Measurements from ENCODE around the gene ZNF98. TPM values are rescaled to one million over a fixed set of nuclear protein-coding genes. Genes with fewer than 3 reads are reported as not detected.

Gene ZNF98
- total and polyA plus RNA-seq, 2 of the 8 experiments (the other 6 are each of a cell fraction or from before 2014, with no cell fraction given): not detected

GRCh38 chr19:22354665-22355064 lies 67.5 kb downstream of the ZNF98 start:
- POLR2A ChIA-PET (ENCODE audit: partially characterized antibody): no interaction called here
- Histone ChIP-seq H3K36me3 (ENCODE audit: control insufficient read depth in 2 of 4, insufficient read depth in 4 of 4, low read length in 3 of 4) (no peaks in the 10 kb centered on the region), H3K23ac (ENCODE audit: insufficient read length) (no peak overlapping the region), H3K4me1 (replicated peaks in 1 of 4; ENCODE audit: control insufficient read depth in 3 of 4, insufficient read depth in 4 of 4, low read length in 3 of 4) (no peaks in the 10 kb centered on the region), H2BK5ac (ENCODE audit: low read depth, low read length) (no peak overlapping the region), H2BK15ac (ENCODE audit: low read length) (no peak overlapping the region), H2AFZ (ENCODE audit: low read length) (no peak overlapping the region), H3K18ac (ENCODE audit: extremely low read depth, low read length) (no peak overlapping the region), H3K9ac (replicated peaks in 1 of 4; ENCODE audit: extremely low read depth in 1 of 4, low read depth in 3 of 4, low read length in 3 of 4) (no peak overlapping the region), H3K14ac (ENCODE audit: insufficient read length) (no peak overlapping the region), H4K91ac (replicated peaks; ENCODE audit: insufficient read length, low read length) (no peak overlapping the region), H2BK20ac (ENCODE audit: low read length) (no peak overlapping the region), H3K79me2 (ENCODE audit: control insufficient read depth in 1 of 2, insufficient read depth in 2 of 2, low read length in 2 of 2) (no peaks in the 10 kb centered on the region), H3K56ac (replicated peaks; ENCODE audit: insufficient read length, low read depth, low read length) (no peak overlapping the region), H4K20me1 (replicated peaks in 1 of 2; ENCODE audit: control insufficient read depth in 1 of 2, insufficient read depth in 2 of 2, low read length in 2 of 2) (no peaks in the 10 kb centered on the region), H2AK5ac (ENCODE audit: low read depth, low read length) (no peak overlapping the region), H4K8ac (ENCODE audit: extremely low read depth, insufficient read depth, low read length) (no peak overlapping the region), H4K5ac (ENCODE audit: insufficient read length, low read depth, low read length) (no peak overlapping the region), H3K27me3 (replicated peaks in 1 of 4; ENCODE audit: control insufficient read depth in 3 of 4, extremely low read depth in 1 of 4, insufficient read depth in 3 of 4, low read length in 3 of 4) (no peaks in the 10 kb centered on the region), H3K9me3 (ENCODE audit: insufficient read depth in 2 of 2, low read depth in 1 of 2, low read length in 1 of 2) (peaks cover 31 to 61% of the 10 kb centered on the region in 2 experiments), H3K4me3 (ENCODE audit: extremely low read depth in 1 of 4, insufficient read depth in 2 of 4, low read depth in 3 of 4, low read length in 4 of 4) (no peak overlapping the region), H3K4ac (replicated peaks; ENCODE audit: insufficient read length, low read depth, low read length) (no peak overlapping the region), H3K23me2 (ENCODE audit: low read depth, low read length) (no peaks in the 10 kb centered on the region), H3K27ac (ENCODE audit: low read depth, low read length) (no peak overlapping the region), H2BK120ac (replicated peaks; ENCODE audit: low read depth, low read length) (no peak overlapping the region), H2BK12ac (ENCODE audit: low read depth, low read length) (no peak overlapping the region), H3K4me2 (ENCODE audit: insufficient read depth in 1 of 2, low read depth in 2 of 2, low read length in 2 of 2) (no peak overlapping the region), H3K79me1 (ENCODE audit: low read depth, low read length) (no peaks in the 10 kb centered on the region)
- FAIRE-seq (no peak), DNase-seq (ENCODE audit: low read depth in 1 of 2, low spot score in 2 of 2) (no peak)
- WGBS, 2 experiments (ENCODE audit: extremely low coverage in 1 of 2, insufficient coverage in 1 of 2, insufficient read length in 1 of 2, insufficient replicate concordance in 2 of 2, low coverage in 1 of 2, low lambda C conversion rate in 2 of 2, missing lambda C conversion rate in 1 of 2): 85% methylated on average over 2 of the region's 2 CpGs; no CpG with 5 or more reads in 1 of the 2 experiments
- no peak for TF ChIP-seq SIN3A (conservative IDR thresholded peaks at IDR 0.05 in 1 of 2, IDR thresholded peaks at IDR 0.05 in 1 of 2; ENCODE audit: low read depth in 1 of 2, low read length in 2 of 2)
- TF ChIP-seq NRF1 (IDR thresholded peaks at IDR 0.05; ENCODE audit: low read depth, low read length): no peak
- no peak for TF ChIP-seq RAD21 (IDR thresholded peaks at IDR 0.05 in 1 of 2, conservative IDR thresholded peaks at IDR 0.05 in 1 of 2; ENCODE audit: low read depth in 2 of 2, low read length in 2 of 2)
- TF ChIP-seq, protein P1, sequence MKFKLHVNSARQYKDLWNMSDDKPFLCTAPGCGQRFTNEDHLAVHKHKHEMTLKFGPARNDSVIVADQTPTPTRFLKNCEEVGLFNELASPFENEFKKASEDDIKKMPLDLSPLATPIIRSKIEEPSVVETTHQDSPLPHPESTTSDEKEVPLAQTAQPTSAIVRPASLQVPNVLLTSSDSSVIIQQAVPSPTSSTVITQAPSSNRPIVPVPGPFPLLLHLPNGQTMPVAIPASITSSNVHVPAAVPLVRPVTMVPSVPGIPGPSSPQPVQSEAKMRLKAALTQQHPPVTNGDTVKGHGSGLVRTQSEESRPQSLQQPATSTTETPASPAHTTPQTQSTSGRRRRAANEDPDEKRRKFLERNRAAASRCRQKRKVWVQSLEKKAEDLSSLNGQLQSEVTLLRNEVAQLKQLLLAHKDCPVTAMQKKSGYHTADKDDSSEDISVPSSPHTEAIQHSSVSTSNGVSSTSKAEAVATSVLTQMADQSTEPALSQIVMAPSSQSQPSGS (IDR thresholded peaks at IDR 0.05; ENCODE audit: low read length): no peak
- TF ChIP-seq POLR2A (IDR thresholded peaks at IDR 0.05; ENCODE audit: control extremely low read depth in 1 of 2, low read depth in 2 of 2, low read length in 2 of 2): no peak
- TF ChIP-seq E2F6 (IDR thresholded peaks at IDR 0.05): no peak
- TF ChIP-seq MAFK (IDR thresholded peaks at IDR 0.05; ENCODE audit: low read depth, low read length): no peak
- TF ChIP-seq POU5F1 (IDR thresholded peaks at IDR 0.05; ENCODE audit: low read depth, low read length): no peak
- TF ChIP-seq ASH2L (IDR thresholded peaks at IDR 0.05; ENCODE audit: low read length): no peak
- CTCF ChIA-PET (ENCODE audit: partially characterized antibody): no interaction called here

Data from H1 (cell line).